Superior temporal gyrus (tissue), 1 donor: ENCODE data around the gene NOTCH1.
"Not testable (repeated sequence)": the region's sequence is repeated elsewhere in the genome, so short reads cannot be mapped to it uniquely, and the experiment has no call there.

ENCODE experiments used
- DNase-seq: peaks from one replicate; pipeline ENCODE4 v3.0.0-alpha.2; 2016; ENCODE audit errors: extremely low spot score

The NOTCH1 gene

GRCh38 chr9:136564379-136564988 is 18.6 kb upstream of the NOTCH1 start:
- DNase-seq = no peak

DNA sequence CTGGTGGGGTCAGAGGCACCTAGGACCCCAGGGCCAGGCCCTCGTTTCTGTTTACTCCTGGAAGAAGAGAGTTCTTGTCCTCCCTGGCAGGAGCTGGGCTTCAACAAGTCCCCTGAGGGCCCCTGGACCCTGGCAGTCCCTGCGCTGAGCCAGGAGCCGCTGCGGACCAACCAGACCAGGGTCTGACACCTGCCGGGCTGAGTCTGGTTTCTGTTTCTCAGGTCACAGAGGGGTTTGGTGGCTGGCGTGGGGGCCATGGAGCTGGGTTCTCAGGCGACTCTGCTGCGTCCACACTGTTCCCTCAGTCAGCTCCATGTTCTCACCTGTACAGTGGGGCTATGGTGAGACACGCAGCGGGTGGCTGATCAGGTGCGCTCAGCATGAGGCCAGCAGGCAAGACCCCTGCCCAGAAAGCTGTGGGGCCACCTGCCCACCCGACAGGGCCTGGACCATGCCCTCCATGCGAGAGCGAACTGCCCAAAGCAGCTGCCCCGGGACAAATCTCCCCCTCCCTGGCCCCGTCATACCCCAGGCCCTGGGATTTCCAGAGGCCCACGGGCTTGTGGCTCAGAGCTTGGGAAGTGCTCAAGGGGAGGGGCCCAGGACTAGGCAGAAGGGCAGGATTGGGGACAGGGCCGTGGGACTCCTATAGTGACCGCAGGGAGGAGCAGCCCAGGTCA is 17.9 kb upstream of the NOTCH1 start:
- DNase-seq = no peak

- DNase-seq = no peak
Observed at GRCh38 chr9:136562746-136563495, 17.1 kb upstream of the NOTCH1 start.

DNA sequence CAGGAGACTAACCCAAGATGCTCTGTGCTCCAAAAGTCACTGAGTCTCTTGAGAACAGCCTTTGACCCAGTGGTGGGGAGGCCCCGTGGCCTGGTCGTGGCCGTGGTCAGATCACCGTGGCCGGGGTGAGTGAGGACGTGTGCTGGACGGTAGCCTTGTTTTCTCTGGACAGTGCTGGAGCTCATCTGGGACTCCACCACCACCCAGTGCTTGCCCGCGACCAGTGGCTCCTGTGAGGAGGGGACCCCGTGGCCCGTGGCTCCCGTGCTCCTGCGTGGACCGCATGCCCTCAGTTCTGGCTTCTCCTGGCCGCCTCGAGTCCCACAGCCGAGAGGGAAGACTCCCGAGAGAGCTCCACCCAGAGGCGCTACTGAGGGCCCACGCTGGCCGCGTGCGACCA is 15.9 kb upstream of the NOTCH1 start:
- no peak for DNase-seq

DNA sequence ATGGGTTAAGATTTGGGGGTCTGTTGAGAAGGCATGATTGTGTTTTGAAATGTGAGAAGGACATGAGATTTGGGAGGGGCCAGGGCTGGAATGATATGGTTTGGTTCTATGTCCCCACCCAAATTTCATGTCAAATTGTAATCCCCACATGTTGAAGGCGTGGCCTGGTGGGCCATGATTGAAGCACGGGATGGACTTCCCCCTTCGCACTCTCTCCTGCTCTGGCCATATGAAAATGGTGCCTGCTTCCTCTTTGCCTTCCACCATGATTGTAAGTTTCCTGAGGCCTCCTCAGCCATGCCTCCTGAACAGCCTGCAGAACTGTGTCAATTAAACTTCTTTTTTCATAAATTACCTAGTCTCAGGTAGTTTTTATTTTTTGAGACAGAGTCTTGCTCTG is 14.7 kb upstream of the NOTCH1 start:
- no peak for DNase-seq

DNA sequence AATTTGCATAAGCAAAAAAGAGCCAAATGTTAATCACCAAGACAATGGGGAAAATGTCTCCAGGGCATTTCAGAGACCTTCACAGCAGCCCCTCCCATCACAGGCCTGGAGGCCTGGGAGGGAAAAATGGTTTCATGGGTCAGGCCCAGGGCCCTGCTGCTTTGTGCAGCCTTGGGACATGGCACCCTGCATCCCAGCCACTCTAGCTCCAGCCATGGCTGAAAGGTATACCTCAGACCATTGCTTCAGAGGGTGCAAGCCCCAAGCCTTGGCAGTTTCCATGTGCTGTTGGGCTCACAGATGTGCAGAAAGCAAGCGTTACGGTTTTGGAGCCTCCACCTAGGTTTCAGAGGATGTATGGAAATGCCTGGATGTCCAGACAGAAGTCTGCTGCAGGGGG is 13.5 kb upstream of the NOTCH1 start:
- DNase-seq = not testable (repeated sequence)

DNA sequence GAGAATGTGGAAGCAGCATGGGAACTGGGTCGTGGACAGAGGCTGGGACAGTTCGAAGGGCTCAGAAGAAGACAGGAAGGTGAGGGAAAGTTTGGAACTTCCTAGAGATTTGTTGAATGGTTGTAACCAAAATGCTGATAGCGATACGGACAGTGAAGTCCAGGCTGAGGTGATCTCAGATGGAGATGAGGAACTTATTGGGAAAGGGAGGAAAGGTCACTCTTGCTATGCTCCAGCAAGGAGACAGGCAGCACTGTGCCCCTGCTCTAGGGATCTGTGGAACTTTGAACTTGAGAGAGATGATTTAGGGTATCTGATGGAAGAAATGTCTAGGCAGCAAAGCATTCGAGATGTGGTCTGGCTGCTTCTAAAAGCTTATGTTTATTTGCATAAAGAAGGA is 13.0 kb upstream of the NOTCH1 start:
- DNase-seq = not testable (repeated sequence)

- no peak for DNase-seq
Observed at GRCh38 chr9:136558373-136558772, 12.5 kb upstream of the NOTCH1 start.

DNA sequence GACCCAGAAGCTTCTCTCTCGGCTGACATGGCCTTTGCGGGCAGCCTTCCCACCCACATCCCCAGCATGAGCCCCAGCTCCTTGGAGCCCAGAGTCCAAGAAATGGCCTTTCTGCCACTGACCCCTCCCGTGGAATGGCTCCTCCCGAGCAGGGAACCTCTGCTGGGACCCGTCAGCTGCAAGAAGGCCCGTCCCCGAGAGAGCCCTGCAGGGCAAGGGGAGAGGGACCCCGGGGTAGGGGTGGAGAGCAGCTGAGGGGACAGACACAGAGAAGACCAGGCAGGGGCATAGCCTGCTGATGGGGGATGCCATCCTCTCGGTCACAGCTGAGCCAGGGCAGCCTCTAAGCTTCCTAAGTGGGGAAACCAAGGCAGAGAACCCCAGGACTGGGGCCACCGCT is 11.2 kb upstream of the NOTCH1 start:
- no peak for DNase-seq

DNA sequence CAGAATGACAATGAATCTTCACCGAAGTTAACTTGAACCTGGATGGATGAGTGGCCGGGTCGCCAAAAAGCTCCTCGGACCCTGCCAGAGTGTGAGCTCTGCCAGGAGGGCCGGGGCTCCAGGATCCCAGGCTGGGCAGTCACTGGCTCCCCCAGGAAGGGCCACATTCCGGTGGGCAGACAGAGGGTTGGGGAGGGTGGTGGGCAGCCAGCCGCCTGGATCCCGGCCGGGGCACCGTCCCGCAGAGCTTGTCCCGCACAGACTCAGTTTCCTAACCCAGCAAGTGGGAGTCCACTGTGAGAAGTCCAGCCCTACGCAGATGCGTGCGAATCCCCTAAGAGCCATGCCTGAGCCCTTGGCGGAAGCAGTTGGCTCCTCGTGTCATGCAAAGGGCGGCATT is 10.3 kb upstream of the NOTCH1 start:
- no peak for DNase-seq

- no peak for DNase-seq
Observed at GRCh38 chr9:136554870-136555269, 9.0 kb upstream of the NOTCH1 start.

DNA sequence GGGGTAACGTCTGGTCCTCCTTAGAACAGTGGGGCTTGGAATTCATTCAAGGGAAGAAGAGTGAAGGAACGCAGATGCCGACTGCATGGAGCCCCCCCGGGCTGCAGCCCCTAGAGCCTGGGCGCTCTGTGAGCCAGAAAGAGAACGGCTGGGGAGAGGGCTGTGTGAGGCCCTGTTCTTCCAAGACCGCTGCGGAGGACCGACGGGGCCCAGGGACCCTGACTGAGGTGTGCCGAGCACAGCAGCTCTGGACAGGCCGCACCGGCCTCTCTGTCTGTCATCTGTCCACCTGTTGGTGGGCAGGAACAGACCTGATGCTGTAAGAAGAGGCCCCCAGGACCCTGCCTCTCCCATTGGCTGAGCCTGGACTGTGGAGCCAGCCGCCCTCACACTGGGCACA is 7.7 kb upstream of the NOTCH1 start:
- DNase-seq = no peak

DNA sequence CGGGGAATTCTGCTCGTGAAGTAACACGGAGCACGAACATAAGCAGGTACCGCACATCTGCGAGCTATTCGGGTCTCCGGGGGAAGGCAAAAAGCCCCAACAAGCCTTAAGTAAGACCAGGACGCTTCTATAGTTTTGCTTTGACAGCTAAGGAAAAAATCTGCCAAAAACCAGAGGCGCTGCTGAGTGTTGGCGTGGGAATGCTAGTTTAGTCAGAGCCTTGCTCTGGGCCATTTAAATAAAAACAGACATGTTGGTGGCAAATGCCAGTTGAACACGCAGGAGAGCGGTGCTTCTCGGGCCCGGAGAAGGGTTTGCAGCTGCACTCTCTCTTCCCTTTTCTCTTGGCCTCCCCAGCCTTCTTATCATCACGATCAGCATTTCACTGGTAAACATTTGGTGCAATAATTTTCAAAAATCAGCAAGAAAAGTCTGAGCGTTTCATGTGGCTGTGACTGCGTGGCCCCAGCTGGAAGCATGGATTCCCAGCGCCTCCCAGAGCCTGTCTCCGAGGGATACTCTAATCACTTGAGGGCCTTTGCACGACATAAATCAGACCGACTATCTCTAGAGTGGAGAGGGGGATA is 6.4 kb upstream of the NOTCH1 start:
- peak; percentile 59 for DNase-seq

DNA sequence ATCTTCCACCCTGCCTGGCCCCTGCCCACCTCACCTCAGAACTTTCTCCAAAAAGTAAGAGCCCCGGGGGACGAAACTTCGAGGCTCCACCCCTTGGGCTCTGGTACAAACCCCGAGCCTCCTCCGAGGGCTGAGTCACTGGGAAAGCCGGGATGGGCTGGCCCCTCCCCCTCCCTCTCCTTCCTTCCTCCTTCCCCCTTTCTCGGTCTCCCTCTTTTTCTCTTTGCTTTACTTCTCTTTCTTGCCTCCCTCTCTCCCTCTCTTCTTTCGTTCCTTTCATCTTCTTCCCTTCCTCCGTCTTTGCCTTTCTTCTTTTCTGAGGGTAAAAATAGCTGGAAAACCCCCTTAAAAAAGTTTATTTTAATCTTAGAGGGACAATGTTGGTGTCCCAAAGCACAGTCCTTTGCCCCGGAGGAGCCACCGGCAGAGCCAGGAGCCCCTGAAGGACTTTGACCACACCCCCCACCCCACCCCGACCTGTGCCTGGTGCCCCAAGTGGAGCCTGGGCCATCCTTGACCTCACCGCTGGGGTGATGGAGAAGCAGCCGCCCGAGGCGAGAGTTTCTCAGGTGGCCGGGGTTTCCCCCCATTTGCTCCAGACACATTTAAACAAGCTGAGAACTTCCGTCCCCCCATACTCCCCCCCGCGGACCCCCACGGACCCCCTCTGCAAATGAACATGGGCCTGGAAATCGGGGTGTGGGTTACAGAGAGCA is 5.7 kb upstream of the NOTCH1 start:
- no peak for DNase-seq

DNA sequence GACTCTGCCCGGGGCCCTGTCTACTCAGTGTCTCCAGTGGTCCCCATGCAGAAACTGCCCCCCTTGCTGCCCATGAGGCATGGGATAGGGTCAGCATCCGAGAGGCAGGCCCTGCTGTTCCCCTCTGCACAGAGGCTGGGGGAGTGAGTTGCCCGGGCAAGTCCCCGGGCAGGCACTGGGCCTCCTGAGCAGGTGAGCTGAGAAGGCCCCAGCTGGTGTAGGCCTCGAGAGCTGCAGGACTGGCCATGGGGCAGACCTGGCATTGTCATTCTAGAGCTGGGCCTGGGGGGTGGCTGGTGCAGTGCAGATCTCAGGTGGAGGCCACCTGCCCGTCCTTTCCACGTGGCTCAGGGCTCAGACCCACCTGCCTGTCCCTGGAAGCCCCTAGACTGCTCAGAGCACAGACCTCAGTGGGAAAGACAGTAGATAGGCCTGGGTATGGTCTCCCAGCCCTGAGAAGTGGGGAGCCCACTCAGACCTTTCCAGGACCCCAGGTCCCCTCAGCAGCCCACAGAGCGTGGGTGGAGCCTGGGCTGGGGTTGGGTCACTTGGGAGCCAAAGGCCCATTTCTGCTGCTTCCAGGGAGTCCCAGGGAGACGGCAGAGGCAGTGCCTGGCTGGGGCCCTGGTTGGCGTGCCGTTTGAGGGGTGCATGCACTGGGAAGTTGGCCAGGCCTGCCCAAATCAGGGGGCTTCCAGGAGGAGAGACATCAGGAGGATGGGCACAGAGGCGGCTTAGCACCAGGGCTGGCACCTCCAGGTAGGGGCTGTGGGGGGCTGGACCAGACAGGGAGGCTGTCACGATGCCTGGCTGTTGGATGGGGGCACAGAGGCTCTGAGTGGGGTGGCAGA is 4.8 kb upstream of the NOTCH1 start:
- no peak for DNase-seq

DNA sequence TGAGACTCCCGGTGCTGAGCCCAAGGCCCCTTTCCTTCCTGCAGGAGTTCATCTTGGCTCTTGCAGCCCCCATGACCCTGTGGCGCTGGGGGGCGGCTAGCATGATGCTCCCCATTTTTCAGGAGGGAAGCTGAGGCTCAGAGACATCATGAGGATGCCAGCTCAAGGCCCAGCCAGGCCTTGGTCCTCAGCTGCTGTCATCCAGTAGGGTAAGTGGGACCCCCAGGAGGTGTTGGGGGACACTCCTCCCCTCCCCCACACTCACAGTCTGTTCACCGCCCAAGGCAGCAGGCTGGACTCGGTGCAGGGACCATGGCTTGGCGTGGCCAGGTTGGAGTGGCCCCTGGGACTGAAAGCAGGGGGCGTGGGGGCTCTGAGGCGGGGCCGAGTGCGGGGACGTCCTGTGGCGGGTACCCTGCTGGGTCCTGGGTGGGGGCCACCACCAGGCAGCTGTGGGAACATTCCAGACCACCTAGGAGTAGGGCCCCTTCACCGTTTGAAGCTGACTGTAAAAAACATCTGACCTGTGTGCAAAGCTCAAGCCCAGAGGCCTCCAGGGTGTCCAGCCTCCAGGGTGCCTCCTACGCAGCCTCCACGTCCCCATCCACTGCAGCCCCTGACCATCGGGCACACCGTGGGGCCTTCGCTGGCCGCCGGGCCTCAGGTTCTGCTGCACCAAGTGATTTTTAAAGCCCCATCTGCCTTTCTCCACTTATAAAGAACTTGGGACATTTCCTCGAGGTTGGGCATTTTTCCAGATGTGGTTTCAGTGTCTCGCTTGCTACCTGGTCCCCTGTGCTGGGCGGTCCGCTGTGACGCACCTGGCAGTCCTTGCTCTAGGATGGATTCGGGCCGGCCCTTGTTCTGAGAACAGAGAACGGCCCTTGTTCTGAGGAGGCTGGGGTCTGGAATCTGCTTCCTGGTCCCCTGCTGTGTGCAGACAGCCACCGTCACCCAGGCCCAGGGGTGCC is 3.4 kb upstream of the NOTCH1 start:
- no peak for DNase-seq

DNA sequence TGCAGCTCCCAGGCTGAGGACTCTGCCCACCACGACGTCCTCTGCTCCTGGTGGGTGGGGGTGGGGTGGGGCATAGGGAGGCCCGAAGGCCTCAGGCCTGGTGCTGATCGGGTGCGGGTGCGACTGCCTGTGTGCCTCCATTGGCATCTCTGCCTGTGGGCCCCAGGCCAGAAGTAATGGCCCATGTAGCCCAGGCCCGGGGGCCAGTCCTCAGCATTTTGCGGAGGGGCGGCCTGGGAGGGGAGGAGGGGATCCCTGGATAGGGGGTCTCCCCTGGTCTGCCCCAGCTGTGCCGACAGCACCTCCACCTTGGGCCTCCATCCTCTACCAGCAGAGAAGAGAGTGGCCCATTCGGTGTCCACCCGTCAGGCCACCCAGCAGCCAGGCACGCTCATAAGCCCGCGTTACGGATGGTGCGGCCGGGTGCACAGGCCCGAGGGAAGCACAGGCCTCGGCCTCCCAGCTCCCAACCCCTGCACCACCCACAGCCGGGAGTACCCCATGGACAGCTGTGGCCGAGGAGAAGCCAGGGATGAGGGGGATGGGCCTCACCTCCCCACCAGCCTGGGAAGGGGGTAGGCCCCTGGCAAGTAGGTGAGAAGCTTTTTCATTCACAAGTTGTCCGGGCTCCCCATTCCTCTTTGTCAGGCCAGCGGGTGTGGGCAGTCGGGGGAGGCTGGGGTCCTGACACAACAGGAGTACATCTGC is 1.8 kb upstream of the NOTCH1 start:
- no peak for DNase-seq

DNA sequence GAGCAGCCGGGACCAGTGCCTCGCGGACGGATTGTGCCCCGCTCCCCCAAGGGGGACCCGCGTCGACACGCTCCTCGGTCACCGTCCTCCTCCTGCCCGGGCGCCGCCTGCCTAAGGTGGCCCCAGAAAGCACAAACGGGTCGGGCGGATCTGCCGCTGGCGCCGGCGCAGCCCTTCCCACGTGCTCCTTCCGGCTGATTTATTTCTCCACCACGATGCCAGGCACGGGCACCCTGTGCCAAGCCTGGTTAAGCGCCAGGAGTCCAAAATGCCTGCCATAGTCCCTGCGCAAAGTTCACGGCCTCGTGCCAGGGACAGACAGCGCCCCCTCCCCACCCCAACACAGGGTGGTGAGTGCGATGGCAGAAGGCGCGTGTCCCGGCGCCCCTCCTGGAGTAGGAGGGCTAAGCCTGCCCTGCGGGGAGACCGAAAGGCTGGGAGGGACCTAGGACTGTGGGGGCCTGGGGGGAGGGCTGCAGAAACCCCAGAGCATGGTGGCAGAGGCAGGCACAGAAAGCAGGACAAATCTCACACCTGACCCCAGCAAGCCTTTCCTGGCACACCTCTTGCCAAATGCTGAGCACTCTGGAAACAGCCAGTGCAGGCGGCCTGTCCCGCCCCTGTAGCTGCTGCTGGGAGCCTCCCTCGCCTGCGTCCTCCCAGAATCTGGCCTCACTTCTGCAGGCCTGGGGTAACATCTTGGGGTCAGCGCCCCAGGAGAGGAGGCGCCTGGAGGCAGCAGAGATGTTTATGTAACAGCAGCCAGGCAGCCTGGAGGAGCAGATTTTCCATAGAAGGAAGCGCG is 1.1 kb upstream of the NOTCH1 start:
- DNase-seq = no peak

GRCh38 chr9:136545692-136545964 is 220 bp downstream of the NOTCH1 start:
- DNase-seq = no peak
